Stimulated activated CD8-positive, alpha-beta memory T cell treated with anti-CD3 and anti-CD28 coated beads, Interleukin-2, amount 100 ng/mL, for 1 hour (primary cell): ENCODE results near the gene ATG5.
"Not testable (repeated sequence)": the region's sequence is repeated elsewhere in the genome, so short reads cannot be mapped to it uniquely, and the experiment has no call there.

Source experiments
- DNase-seq, 2 donors: peaks; one replicate each; pipeline ENCODE4 v3.0.0-alpha.2; 2020; ENCODE audit warnings: low read depth in 2 of 2

ATG5 gene

DNA sequence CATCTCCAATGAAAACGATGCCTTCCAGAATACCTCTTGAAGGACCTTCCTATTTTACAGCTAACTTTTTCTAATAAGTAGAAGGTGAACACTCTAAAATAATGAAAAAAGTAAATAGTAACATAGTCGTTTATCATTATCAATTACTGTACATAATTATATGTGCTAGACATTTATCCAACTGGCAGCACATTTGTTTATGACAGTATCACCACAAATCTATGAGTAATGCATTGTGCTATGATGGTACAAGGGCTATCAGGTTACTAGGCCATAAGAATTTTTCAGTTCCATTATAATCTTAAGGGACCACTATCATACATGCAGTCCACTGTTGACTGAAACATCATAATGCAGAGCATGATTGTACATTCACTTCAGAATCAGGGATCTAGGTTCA lies 68.4 kb downstream of the ATG5 start:
- DNase-seq: no peak

DNA sequence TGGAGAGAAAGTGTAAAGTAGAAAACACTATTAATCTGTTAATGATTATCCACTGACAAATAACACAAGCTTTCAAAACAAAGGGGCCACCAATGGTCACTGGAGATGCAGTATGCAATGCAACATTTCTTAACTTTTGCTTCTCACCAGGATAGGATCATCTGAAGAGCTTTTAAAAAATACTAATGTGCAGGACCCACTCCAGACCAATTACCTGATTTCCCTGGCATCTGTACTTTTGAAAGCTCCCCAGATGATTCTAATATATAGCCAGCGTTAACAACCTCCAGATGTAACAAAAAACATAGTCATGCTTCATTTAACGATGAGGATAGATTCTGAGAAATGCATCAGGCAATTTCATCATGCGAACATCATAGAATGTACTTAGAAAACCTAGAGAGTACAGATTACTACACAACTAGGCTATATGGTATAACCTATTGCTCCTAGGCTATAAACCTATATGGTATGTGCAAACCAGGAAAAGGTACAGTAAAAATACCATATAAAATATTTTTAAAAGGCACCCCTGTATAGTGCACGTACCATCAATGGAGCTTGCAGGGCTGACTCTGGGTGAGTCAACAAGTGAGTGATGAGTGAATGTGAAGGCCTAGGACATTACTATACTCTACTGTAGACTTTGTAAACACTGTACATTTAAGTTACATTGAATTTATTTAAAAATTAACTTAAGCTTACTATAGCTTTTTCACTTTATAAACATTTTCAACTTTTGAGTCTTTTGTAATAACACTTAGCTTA lies 69.2 kb downstream of the ATG5 start:
- no peak for DNase-seq

DNA sequence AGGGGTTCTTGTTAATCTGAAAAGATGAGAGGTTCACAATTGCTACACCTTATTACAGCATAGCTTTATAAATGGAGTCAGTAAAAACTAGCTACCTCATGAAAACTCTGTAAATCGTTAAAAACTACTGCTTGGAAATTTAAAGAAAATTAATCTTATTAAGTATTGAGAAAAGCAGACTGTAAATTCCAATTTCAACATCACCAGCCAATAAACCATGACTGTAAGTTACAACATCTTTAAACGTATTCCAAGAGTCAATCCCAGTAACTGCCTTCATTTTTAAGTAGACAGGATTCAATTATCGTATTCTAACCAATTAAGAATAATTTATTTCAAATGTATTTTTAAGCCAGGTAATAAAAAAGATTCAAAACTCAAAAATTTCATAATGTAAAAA lies 70.3 kb downstream of the ATG5 start:
- DNase-seq: no peak

DNA sequence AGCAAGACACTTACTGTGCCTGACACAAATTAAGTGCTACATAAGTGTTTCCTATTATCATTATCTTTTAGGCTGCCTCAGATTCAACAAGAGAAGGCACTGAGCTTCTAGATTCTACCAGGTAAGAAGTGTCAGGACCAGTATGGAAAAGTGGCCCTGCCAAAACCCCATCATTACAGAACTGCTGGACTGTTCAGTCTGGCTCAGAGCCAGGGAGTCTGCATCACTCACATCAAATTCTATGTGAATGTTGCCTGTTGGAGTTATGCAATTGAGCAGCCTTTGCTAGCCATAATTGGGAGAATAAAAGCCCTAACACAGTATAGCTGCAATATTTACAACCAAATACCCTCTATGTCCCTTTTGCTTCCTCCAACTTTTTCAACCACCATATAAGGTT lies 70.9 kb downstream of the ATG5 start:
- no peak for DNase-seq

DNA sequence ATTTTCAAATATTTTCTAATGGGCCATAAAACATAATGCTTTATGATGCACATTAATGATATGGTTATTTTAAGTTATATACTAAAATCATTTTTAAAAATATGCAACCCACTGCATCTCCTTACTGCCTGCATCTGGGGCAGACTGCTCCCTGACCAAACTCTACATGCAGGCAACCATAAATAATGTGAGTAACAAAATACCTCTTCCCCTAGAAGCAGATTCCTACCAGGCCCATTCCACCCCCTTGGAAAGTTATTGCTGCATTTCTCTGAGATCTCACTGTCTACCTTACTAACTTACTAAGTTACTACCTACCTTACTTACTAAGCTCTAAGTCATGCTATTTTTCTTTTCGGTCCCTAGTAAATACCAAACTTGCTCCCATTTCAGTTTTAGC lies 71.8 kb downstream of the ATG5 start:
- no peak for DNase-seq

DNA sequence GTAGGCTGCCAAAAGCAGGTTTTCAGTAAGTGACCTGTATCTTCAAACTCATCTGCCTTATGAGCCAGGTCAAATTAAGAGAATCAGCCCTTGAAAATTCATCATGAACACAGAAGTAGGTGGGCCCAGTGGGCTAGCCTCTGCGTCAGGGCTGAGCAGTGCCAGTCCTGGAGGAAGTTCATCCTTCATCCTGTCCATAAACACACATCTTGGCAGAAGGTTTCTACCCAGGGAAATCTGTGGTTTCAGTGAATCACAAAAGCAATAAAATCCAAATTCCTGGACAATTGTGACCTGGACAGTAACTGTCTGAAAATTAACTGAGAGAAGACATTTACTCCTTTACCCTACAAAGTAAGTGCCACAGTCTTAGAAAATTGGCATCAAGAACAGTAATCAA lies 72.4 kb downstream of the ATG5 start:
- DNase-seq: no peak

DNA sequence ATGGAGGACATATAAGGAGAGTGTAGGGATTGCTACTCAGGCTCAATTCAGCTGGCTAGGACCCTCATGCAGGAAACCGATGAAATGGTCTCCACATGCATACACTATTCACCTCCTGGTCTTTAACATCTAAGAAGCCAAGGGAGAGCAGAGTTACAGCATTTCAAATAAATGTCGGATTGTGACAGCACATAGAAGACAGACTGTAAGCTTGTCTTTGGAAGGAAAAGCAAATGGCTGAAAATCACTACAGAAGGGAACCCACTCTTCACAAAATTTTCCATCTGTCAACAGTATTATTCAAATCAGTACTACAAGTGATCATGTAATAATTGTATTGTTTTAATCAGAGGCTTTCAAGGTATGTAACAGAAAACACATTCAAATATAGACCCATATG lies 72.9 kb downstream of the ATG5 start:
- DNase-seq: no peak

DNA sequence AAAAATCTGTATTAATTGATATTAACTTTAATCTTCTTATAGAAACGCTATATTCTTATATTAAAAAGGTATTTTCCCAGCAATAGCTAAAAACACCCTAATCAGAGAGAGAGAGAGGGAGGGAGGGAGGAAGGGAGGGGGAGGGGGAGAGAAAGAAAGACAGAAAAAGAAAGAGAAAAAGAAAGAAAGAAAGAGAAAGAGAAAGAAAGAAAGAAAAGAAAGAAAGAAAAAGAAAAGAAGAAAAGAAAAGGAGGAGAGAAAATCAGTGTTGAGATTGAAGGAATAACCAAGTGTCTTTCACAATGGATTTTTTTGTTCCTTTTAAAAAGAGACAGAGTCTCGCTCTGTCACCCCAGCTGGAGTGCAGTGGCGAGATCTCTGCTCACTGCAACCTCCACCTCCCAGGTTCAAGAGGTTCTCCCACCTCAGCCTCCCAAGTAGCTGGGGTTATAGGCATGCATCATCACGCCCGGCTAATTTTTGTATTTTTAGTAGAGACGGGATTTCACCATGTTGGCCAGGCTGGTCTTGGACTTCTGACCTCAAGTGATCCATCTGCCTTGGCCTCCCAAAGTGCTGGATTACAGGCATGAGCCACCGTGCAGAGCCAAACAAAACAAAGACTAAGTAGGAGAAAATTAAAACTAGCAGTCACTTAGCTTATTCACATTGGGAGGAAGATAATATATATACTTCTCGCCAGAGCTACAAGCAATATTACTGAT lies 73.9 kb downstream of the ATG5 start:
- not testable (repeated sequence) for DNase-seq

DNA sequence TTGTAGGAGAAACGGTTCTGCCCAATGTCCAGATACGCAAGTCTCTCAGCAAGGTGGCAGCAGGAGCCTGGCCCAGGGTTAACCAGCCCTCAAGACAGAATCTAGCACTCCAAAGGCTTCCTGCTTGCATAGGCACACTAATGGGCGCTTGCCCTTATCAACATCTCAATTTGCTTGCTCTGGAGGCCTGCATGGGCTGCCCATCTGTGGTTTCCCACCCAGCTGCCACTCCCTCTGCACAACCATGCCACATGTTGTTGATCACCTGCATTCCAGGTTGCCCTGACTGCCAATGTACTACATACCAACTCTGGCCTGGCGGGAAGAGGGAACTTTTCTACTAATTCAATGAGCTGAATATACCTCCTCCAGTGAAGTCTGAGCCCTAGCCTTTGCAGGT lies 74.6 kb downstream of the ATG5 start:
- DNase-seq: no peak

DNA sequence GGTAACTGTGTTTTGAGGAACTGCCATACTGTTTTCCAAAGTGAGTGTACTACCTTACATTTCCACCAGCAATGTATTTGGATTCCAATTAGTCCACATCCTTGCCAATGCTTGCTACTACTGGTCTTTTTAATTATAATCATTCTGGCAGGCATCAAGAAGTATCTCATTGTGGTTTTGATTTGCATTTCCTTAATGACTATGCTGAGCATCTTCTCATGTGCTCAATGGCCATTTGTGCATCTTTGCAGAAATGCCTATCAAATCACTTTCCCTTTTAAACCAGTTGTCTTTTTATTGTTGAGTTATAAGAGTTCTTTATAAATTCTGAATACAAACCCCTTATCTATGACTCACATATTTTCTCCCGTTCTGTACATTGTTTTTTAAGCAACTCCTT lies 75.9 kb downstream of the ATG5 start:
- DNase-seq: no peak

DNA sequence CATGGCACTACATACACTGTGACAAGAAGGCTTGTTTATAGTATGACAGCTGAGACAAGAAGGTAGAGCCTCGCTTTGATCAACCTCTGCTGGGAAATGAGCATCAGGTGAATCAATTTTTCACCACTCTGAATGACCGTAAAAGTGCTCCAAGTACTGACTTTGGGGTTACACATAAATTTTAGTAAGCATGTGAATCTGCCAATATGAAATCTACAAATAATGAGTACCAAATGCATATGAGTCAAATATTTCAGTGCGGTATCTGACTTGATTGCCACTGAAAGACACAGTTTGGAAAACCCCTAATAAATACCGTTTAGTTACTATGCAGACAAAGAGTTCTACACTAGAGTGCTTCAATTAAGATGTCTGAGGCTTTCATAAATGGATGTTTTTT lies 77.8 kb downstream of the ATG5 start:
- no peak for DNase-seq

DNA sequence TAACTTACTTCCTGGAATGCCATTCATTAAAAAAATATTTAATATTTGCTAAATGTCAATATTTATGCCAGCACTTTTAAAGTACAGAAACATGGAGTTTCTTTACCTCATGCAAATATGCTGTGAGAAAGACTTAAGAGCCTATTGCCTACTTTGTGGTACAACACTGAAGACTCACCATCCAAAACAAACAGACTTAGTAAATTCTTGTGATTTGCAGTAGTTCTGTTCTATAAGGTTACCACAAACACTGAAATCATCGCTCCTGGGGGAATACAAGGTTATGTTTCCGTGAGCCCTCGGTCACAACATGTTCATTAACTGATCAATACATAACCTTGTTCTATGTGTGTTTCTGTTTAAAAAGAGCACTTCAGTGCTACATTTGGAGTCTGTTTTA lies 78.3 kb downstream of the ATG5 start:
- no peak for DNase-seq

DNA sequence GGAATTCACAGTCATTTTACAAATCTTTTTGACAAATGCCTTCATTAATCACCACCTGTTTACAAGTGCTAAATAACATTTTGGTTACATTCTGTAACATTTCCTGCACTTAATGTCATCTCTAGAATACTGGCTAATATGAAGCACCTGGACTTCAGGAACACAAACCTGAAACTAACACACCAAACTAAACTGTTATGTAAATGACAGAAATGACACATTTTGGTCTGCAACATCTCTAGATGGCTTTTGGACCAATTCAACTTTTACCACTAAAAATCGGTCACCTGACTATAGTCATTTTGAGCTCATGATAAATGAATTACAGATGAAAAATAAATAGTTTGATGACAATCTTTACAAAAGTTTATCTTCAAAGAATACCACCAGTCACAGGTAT lies 80.6 kb downstream of the ATG5 start:
- DNase-seq: no peak

DNA sequence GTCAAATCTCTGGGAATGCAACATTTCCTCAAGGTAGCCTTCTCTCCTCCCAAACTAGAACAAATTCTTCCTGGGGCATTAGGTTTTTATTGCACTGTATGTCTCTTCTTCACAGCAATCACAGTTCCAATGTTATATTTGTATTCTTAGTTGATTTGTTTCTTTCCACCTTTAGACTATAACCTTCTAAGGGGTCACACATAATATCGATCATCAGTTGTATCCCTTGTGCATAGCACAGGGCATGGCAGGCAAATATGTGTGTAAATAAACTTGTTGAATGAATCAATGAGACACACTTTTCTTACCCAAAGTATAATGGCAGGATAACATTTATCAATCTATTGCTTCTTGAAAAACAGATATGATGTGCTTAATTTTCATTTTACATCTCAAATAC lies 81.0 kb downstream of the ATG5 start:
- no peak for DNase-seq

DNA sequence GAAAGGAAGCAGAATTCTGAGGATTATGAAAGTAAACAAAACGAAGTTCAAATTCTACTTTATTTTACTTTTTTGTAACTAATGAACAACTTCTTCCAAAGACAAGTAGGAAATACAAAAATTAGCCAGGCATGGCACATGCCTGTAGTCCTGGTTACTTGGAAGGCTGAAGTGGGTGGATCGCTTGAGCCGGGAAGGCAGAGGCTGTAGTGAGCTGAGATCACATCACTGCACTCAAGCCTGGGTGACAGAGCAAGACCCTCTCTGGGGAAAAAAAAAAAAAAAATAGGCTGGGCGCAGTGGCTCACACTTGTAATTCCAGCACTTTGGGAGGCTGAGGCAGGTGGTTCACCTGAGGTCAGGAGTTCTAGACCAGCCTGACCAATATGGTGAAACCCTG lies 82.3 kb downstream of the ATG5 start:
- no peak for DNase-seq

DNA sequence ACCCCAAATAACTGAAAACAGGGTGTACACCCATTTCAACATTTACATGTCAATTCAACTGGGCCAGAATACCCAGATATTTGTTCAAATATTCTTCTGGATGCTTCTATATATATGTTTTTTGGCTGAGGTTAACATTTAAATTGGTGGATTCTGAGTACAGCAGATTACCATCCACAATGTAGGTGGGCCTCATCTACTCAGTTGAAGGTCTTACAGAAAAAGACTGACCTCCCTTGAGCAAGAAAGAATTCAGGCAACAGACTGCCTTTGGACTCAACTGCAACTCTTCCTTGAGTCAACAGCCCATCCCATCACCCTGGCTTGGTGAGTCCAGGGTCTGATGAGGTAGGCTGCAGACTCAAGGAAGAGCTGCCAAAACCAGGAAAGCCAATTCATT lies 84.1 kb downstream of the ATG5 start:
- DNase-seq: no peak

DNA sequence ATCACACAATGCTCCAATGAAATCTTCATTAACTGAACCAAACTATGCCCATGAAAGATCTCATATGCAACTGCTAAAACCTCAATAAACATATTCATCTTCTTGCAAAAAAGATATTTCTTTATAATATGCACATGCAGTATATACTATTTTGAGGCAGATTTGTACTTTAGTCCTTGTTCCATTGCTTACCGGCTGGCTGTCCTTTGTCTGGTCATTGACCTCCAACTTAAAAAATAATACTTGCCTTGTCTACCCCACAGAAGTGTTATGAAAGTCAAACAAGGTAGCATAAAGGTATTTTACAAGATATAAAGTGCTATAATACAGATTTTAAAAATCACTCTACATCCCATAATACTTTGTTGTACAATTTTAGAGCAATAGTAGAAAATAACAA lies 88.3 kb downstream of the ATG5 start:
- DNase-seq: no peak

DNA sequence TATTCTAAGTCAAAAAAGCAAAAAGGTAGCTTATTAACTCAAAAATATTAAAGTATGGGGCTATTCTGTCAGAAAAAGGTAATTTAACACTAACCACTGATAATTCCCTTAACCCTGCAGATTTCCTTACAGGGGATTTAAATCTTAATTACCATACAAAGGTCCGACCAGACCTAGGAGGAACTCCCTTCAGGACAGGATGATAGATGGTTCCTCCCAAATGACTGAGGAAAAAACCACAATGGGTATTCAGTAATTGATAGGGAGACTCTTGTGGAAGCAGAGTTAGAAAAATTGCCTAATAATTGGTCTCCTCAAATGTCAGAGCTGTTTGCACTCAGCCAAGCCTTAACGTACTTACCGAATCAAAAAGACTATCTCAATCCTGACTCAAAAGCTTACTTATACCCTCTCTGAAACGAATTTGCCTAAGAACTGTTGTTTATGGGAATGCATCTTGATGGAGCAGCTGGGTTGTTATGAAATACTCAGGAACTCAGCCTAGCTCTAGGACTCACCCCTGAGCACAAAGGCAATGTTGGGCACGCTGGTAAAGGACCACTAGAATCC lies 95.6 kb downstream of the ATG5 start:
- DNase-seq: not testable (repeated sequence)

DNA sequence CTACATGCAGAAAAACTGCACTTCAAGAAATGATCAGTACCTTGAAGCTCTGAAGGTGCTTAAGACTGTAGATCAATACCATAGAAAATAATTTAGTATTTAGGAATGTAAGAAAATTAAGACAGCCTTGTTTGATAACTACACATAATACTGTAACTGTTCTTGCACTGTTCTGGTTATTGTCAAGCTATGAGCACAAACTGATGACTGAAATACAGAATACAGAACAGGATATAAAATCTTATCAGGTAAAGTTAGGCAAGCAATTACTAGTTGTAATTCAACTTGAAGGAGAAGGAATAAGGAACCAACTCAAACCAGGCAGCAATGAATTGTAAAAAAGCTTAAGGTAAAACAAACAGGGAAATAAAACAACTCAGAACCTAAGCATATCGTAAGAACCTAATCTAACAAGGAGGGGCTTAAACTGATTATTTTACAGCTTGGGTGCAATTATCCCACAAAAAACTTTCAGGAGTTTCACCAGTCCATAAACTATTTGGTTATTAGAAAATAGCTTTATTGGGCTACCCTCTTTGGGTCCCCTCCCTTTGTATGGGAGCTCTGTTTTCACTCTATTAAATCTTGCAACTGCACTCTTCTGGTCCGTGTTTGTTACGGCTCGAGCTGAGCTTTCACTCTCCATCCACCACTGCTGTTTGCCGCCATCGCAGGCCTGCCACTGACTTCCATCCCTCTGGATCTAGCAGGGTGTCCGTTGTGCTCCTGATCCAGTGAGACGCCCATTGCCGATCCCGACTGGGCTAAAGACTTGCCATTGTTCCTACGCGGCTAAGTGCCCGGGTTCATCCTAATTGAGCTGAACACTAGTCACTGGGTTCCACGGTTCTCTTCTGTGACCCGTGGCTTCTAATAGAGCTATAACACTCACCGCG lies 97.7 kb downstream of the ATG5 start:
- no peak for DNase-seq

DNA sequence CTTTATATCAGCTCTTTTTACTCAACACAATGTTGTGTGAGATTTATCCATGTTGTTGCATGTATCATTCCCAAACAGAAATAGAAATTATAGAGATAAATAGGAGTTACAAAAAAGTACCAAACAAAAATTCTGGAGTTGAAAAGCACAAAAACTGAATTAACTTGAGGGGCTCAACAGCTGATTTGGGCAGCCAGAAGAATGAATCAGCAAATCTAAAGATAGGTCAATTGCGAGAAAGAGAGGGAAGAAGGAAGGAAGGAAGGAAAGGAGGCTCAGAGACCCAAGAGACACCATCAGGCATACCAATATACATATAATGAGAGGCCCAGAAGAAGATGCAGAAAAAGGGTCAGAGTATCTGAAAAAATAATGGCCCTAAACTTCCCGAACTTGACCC lies 98.9 kb downstream of the ATG5 start:
- no peak for DNase-seq

DNA sequence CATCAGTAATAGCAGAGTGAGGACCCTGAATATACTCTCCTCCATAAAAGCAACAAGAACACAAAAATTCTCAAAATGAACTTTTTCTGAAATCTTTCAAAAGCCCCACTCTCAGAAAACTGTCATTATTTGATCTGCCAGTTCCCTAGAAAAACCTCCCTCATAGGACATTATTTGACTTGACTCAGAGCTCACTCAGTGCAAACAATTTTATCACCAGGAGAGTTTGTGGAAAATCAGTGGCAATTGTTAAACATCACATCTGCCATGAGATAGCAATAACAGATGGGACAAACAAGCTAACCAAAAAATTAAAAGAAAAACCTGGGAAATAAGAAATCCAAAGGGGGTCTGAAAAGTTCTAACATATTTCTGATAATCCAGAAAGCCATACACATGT lies 100.0 kb downstream of the ATG5 start:
- no peak for DNase-seq

DNA sequence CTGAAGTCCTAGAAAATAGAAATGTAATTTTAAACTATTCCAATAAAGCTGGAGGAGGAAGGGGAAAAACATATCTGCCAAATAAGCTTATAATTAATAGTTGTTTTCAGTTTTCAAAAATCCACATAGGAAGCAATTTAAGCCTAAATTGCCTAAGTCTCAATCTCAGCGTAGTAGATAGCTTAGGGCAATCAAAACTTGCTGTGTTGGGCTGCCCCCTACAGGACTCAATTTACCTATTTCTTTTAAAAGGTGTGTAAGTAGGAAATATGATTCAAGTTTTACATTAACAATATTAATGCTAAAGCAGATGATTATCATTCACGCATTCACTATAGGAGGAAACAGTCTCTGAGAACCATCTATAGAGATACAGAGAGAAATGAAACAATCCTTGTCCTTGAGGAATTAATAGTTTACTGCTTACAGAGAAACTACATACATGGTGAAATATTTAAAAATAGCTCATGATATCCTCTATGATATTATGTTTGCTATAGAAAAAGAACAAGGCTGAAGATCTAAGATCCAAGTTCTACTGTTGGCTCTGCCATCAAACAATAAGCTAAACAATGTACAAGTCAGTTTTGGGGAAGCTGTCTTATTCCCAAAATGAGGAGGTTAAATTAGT lies 102.1 kb downstream of the ATG5 start:
- DNase-seq: peak; percentile 46 to 54
